ENCODE data around the gene GNAQ. TPM values are rescaled to one million over a fixed set of nuclear protein-coding genes. Genes with fewer than 3 reads are reported as not detected.
A peak's percentile ranks its signal among the peaks of the same experiment; 100 is the strongest.

The GNAQ gene
- total and polyA plus RNA-seq, 4 donors: 6.8 to 19.6 (median 12.6) TPM

DNA sequence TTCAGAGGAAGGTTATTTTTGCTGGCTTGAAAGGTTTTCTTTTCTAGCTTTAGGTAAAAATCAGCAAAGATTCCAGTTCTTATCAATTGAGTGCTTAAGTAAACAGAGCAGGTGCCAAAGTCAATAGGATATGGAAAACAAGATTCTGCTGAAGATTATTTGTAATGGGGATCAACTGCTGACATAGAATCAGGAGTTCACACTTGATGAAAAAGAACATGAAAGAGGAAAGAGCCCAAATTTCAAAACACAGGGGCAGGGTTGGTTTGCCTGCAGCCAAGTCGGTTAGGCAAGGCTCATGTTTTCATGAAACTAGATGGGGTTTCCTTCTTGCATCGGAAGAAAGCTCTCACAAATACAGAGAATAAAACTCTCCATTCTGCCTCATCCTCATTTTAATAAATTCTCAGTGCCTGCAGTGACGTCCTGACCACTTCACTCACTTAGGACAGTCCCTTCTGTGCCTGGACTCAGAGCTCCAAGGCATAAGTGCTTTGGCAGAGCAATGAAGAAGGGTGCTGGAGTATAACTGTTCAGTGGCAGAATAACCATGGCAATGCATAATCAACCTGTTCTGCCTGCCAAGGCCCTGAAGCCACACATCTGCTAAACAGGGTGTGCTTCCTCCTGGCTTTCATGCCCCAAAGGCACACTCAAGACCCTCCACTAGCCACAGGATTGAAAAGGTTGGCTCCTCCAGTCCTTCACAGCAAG is 179.6 kb downstream of the GNAQ start:
- Histone ChIP-seq H3K36me3 (ENCODE audit: control insufficient read depth in 4 of 4, insufficient read depth in 3 of 4, low read depth in 1 of 4, low read length in 3 of 4) (no peaks in the 10 kb centered on the region), H3K4me1 (ENCODE audit: control insufficient read depth in 4 of 4, insufficient read depth in 4 of 4, low read length in 3 of 4) (peaks cover 7 to 32% (median 25%) of the 10 kb centered on the region in 4 donors), H3K4me3 (ENCODE audit: low read depth in 1 of 3, low read length in 3 of 3) (no peak overlapping the region), H3K9ac (ENCODE audit: low read depth in 1 of 2, low read length in 2 of 2) (no peak overlapping the region), H3K27me3 (ENCODE audit: control insufficient read depth in 4 of 4, insufficient read depth in 4 of 4, low read length in 3 of 4) (no peaks in the 10 kb centered on the region), H3K27ac (ENCODE audit: low read depth in 1 of 2, low read length in 2 of 2) (no peak overlapping the region), H3K9me3 (ENCODE audit: control insufficient read depth in 4 of 4, low read length in 3 of 4) (no peaks in the 10 kb centered on the region)
- no peak for DNase-seq (ENCODE audit: low spot score)
- TF ChIP-seq YY1 (IDR thresholded peaks at IDR 0.05) (no peak), FOXA1 (IDR thresholded peaks at IDR 0.05) (peak; percentile 93), GABPA (IDR thresholded peaks at IDR 0.05 in 1 of 2, conservative IDR thresholded peaks at IDR 0.05 in 1 of 2) (no peak), HNF4A (conservative IDR thresholded peaks at IDR 0.05) (peak; percentile 41 to 42), NR2F2 (IDR thresholded peaks at IDR 0.05) (no peak), RXRA (IDR thresholded peaks at IDR 0.05) (peak; percentile 19 to 39), SP1 (IDR thresholded peaks at IDR 0.05) (no peak), RAD21 (IDR thresholded peaks at IDR 0.05) (peak; percentile 15 to 24), HNF4G (IDR thresholded peaks at IDR 0.05) (peak; percentile 9), FOXA2 (IDR thresholded peaks at IDR 0.05) (peak; percentile 95), TAF1 (conservative IDR thresholded peaks at IDR 0.05) (no peak)
- TF ChIP-seq, protein P1, sequence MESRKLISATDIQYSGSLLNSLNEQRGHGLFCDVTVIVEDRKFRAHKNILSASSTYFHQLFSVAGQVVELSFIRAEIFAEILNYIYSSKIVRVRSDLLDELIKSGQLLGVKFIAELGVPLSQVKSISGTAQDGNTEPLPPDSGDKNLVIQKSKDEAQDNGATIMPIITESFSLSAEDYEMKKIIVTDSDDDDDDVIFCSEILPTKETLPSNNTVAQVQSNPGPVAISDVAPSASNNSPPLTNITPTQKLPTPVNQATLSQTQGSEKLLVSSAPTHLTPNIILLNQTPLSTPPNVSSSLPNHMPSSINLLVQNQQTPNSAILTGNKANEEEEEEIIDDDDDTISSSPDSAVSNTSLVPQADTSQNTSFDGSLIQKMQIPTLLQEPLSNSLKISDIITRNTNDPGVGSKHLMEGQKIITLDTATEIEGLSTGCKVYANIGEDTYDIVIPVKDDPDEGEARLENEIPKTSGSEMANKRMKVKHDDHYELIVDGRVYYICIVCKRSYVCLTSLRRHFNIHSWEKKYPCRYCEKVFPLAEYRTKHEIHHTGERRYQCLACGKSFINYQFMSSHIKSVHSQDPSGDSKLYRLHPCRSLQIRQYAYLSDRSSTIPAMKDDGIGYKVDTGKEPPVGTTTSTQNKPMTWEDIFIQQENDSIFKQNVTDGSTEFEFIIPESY (IDR thresholded peaks at IDR 0.05): no peak
- TF ChIP-seq, protein P2, sequence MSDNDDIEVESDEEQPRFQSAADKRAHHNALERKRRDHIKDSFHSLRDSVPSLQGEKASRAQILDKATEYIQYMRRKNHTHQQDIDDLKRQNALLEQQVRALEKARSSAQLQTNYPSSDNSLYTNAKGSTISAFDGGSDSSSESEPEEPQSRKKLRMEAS (IDR thresholded peaks at IDR 0.05): no peak
- TF ChIP-seq, protein P3, sequence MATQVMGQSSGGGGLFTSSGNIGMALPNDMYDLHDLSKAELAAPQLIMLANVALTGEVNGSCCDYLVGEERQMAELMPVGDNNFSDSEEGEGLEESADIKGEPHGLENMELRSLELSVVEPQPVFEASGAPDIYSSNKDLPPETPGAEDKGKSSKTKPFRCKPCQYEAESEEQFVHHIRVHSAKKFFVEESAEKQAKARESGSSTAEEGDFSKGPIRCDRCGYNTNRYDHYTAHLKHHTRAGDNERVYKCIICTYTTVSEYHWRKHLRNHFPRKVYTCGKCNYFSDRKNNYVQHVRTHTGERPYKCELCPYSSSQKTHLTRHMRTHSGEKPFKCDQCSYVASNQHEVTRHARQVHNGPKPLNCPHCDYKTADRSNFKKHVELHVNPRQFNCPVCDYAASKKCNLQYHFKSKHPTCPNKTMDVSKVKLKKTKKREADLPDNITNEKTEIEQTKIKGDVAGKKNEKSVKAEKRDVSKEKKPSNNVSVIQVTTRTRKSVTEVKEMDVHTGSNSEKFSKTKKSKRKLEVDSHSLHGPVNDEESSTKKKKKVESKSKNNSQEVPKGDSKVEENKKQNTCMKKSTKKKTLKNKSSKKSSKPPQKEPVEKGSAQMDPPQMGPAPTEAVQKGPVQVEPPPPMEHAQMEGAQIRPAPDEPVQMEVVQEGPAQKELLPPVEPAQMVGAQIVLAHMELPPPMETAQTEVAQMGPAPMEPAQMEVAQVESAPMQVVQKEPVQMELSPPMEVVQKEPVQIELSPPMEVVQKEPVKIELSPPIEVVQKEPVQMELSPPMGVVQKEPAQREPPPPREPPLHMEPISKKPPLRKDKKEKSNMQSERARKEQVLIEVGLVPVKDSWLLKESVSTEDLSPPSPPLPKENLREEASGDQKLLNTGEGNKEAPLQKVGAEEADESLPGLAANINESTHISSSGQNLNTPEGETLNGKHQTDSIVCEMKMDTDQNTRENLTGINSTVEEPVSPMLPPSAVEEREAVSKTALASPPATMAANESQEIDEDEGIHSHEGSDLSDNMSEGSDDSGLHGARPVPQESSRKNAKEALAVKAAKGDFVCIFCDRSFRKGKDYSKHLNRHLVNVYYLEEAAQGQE (IDR thresholded peaks at IDR 0.05): no peak
- WGBS: 30% methylated on average over 3 of the region's 3 CpGs

DNA sequence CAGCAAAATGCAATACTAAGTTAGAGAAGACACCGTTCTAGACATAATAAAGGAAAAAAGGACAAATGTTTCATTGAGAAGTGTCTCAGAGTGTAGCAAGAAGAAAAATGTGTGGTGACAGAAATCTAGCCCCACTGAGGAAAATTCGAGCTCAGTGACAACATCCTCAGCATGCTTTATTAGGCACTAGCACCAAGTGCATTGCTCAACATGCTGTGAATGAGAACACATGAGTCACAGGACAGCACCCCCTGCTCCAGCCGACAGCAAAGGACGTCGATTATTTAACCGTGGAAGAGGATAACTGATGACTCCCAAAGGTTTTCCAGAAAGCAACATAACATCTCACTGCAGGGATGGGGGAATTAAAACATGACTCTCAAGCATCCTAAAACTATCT is 182.7 kb downstream of the GNAQ start:
- Histone ChIP-seq H3K36me3 (ENCODE audit: control insufficient read depth in 4 of 4, insufficient read depth in 3 of 4, low read depth in 1 of 4, low read length in 3 of 4) (no peaks in the 10 kb centered on the region), H3K9ac (ENCODE audit: low read depth in 1 of 2, low read length in 2 of 2) (no peak overlapping the region), H3K9me3 (ENCODE audit: control insufficient read depth in 4 of 4, low read length in 3 of 4) (no peaks in the 10 kb centered on the region), H3K4me3 (ENCODE audit: low read depth in 1 of 3, low read length in 3 of 3) (no peak overlapping the region), H3K27ac (ENCODE audit: low read depth in 1 of 2, low read length in 2 of 2) (no peak overlapping the region), H3K27me3 (ENCODE audit: control insufficient read depth in 4 of 4, insufficient read depth in 4 of 4, low read length in 3 of 4) (no peaks in the 10 kb centered on the region), H3K4me1 (ENCODE audit: control insufficient read depth in 4 of 4, insufficient read depth in 4 of 4, low read length in 3 of 4) (peaks cover 5 to 20% (median 18%) of the 10 kb centered on the region in 4 donors)
- DNase-seq (ENCODE audit: low spot score): no peak
- TF ChIP-seq YY1 (IDR thresholded peaks at IDR 0.05) (no peak), FOXA1 (IDR thresholded peaks at IDR 0.05) (no peak), NR2F2 (IDR thresholded peaks at IDR 0.05) (no peak), RAD21 (IDR thresholded peaks at IDR 0.05) (no peak), TAF1 (conservative IDR thresholded peaks at IDR 0.05) (no peak), HNF4A (conservative IDR thresholded peaks at IDR 0.05) (no peak)
- TF ChIP-seq, protein P4, sequence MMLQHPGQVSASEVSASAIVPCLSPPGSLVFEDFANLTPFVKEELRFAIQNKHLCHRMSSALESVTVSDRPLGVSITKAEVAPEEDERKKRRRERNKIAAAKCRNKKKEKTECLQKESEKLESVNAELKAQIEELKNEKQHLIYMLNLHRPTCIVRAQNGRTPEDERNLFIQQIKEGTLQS (IDR thresholded peaks at IDR 0.05): no peak
- WGBS: 80% methylated on average over 6 of the region's 6 CpGs
